Measurements from ENCODE around the gene SMDT1. TPM values are rescaled to one million over a fixed set of nuclear protein-coding genes. Genes with fewer than 3 reads are reported as not detected.

Gene SMDT1
- total and polyA plus RNA-seq, 9 of the 15 experiments (the other 6 are each of a cell fraction or from before 2014, with no cell fraction given) = 7.9 to 65.2 (median 14.3) TPM

- Histone ChIP-seq H3K27me3 (ENCODE audit: control insufficient read depth in 2 of 2, insufficient read depth in 2 of 2, low read length in 2 of 2) (no peaks in the 10 kb centered on the region), H3K36me3 (ENCODE audit: control insufficient read depth, insufficient read depth, low read length) (no peaks in the 10 kb centered on the region), H3K9ac (ENCODE audit: insufficient read depth in 1 of 2, low read depth in 2 of 2, low read length in 2 of 2) (no peak overlapping the region), H3K9me1 (ENCODE audit: control insufficient read depth, insufficient read depth, low read length) (no peaks in the 10 kb centered on the region), H3K4me1 (replicated peaks in 1 of 2; ENCODE audit: control insufficient read depth in 2 of 2, insufficient read depth in 2 of 2, low read length in 2 of 2) (no peaks in the 10 kb centered on the region), H3K79me2 (ENCODE audit: control insufficient read depth, insufficient read depth, low read length) (no peaks in the 10 kb centered on the region), H3K4me2 (ENCODE audit: insufficient read depth, low read length) (no peak overlapping the region), H3K4me3 (no peak overlapping the region), H4K20me1 (replicated peaks; ENCODE audit: control insufficient read depth, insufficient read depth, low read length) (no peaks in the 10 kb centered on the region), H3K9me3 (replicated peaks; ENCODE audit: control insufficient read depth, insufficient read depth, low read depth, low read length) (0 out of 2 replicates have a peak, but pooled peaks cover 4% of the 10 kb centered on the region), H3K27ac (ENCODE audit: extremely low read depth, low read depth, low read length) (no peak overlapping the region), H2AFZ (ENCODE audit: low read depth, low read length) (no peak overlapping the region)
- peak in 1 of 4 experiments; percentile 7 for DNase-seq (ENCODE audit: extremely low read depth in 1 of 4, low spot score in 3 of 4)
- ATAC-seq = no peak
- intact Hi-C loops (cut with micrococcal nuclease) (no loop called here), in situ Hi-C loops (cut with MboI) (no loop called here)
- ChIA-PET POLR2A (no interaction called here), CTCF (ENCODE audit: low intra/inter-chr PET ratio) (no interaction called here)
- FAIRE-seq = no peak
- no TSS peak for BruUV-seq (replicated peaks)
- WGBS (ENCODE audit: insufficient coverage, low coverage, missing lambda C conversion rate) = 0% methylated on average over 2 of the region's 5 CpGs
- TF ChIP-seq PPARD (CRISPR knock-in tag; IDR thresholded peaks at IDR 0.05) (no peak), ZKSCAN1 (IDR thresholded peaks at IDR 0.05; ENCODE audit: low read depth, low read length) (no peak), CBX5 (IDR thresholded peaks at IDR 0.05; ENCODE audit: borderline replicate concordance, low read depth) (peak; percentile 47; the same call in 1 of the 2 replicates), MIER1 (IDR thresholded peaks at IDR 0.05; ENCODE audit: low read depth) (no peak), TRIM28 (IDR thresholded peaks at IDR 0.05) (peak; percentile 26; the same call in 1 of the 2 replicates)
Observed at GRCh38 chr22:42033263-42034181, 46.0 kb upstream of the SMDT1 start.

- H2AFZ ChIP-seq (ENCODE audit: low read depth, low read length) = no peak overlapping the region
- H3K36me3 ChIP-seq (ENCODE audit: control insufficient read depth, insufficient read depth, low read length) = no peaks in the 10 kb centered on the region
- intact Hi-C loops (cut with micrococcal nuclease) (no loop called here), in situ Hi-C loops (cut with MboI) (no loop called here)
- H3K9ac ChIP-seq (ENCODE audit: insufficient read depth in 1 of 2, low read depth in 2 of 2, low read length in 2 of 2) = no peak overlapping the region
- FAIRE-seq (no peak), DNase-seq (ENCODE audit: extremely low read depth in 1 of 4, low spot score in 3 of 4) (no peak), ATAC-seq (no peak)
- ChIA-PET POLR2A (interaction anchor here (0.6 kb wide), 1 partner anchor 440 kb away, joined by 3 read pairs; no protein-coding TSS in a partner anchor), CTCF (ENCODE audit: low intra/inter-chr PET ratio) (no interaction called here)
- H3K9me3 ChIP-seq (replicated peaks; ENCODE audit: control insufficient read depth, insufficient read depth, low read depth, low read length) = 0 out of 2 replicates have a peak, but pooled peaks cover 4% of the 10 kb centered on the region
- H3K4me2 ChIP-seq (ENCODE audit: insufficient read depth, low read length) = no peak overlapping the region
- 0% methylated on average over 8 of the region's 8 CpGs for WGBS (ENCODE audit: insufficient coverage, low coverage, missing lambda C conversion rate)
- H3K79me2 ChIP-seq (ENCODE audit: control insufficient read depth, insufficient read depth, low read length) = no peaks in the 10 kb centered on the region
- no peaks in the 10 kb centered on the region for H3K9me1 ChIP-seq (ENCODE audit: control insufficient read depth, insufficient read depth, low read length)
- no peaks in the 10 kb centered on the region for H4K20me1 ChIP-seq (replicated peaks; ENCODE audit: control insufficient read depth, insufficient read depth, low read length)
- BruUV-seq (replicated peaks) = no TSS peak
- no peaks in the 10 kb centered on the region for H3K27me3 ChIP-seq (ENCODE audit: control insufficient read depth in 2 of 2, insufficient read depth in 2 of 2, low read length in 2 of 2)
- H3K4me3 ChIP-seq = no peak overlapping the region
- no peak overlapping the region for H3K27ac ChIP-seq (ENCODE audit: extremely low read depth, low read depth, low read length)
- H3K4me1 ChIP-seq (replicated peaks in 1 of 2; ENCODE audit: control insufficient read depth in 2 of 2, insufficient read depth in 2 of 2, low read length in 2 of 2) = no peaks in the 10 kb centered on the region
Observed at GRCh38 chr22:42035256-42035655, 44.2 kb upstream of the SMDT1 start.

Measured in K562 (cell line).